KMS-11 (cell line): ENCODE data around the gene BTG3.

Experiments used
- H2AFZ ChIP-seq: fragments of 200-600 bp; sonication (generic); 2 replicates; pipeline ENCODE4 v1.6.1; 2016; ENCODE audit warnings: antibody characterized with exemption, mixed run types, low read depth
- H3K27ac ChIP-seq: fragments of 200-600 bp; sonication (generic); 2 replicates; pipeline ENCODE4 v1.6.1; 2016; ENCODE audit warnings: mild to moderate bottlenecking, mixed run types
- H3K27me3 ChIP-seq: fragments of 200-600 bp; sonication (generic); 2 replicates; pipeline ENCODE4 v1.6.1; 2017; ENCODE audit warnings: mild to moderate bottlenecking, low read depth, mixed run types, moderate library complexity; ENCODE audit not compliant: insufficient read depth
- H3K36me3 ChIP-seq: fragments of 200-600 bp; sonication (generic); 2 replicates; pipeline ENCODE4 v1.6.1; 2017; ENCODE audit warnings: mild to moderate bottlenecking, mixed run types; ENCODE audit not compliant: insufficient read depth
- H3K4me1 ChIP-seq: fragments of 200-600 bp; sonication (generic); 2 replicates; pipeline ENCODE4 v1.6.1; 2016; ENCODE audit warnings: mild to moderate bottlenecking, low read depth, mixed run types; ENCODE audit not compliant: poor library complexity, severe bottlenecking
- H3K4me2 ChIP-seq: fragments of 200-600 bp; sonication (generic); 2 replicates; pipeline ENCODE4 v1.7.0; 2016; ENCODE audit warnings: mild to moderate bottlenecking, mixed run types
- H3K4me3 ChIP-seq: fragments of 200-600 bp; sonication (generic); IDR thresholded peaks from 2 replicates; pipeline ENCODE4 v1.6.1; 2017; ENCODE audit warnings: low read depth, low read length, mixed read lengths; ENCODE audit not compliant: insufficient read depth
- H3K79me2 ChIP-seq: fragments of 200-600 bp; sonication (generic); 2 replicates; pipeline ENCODE4 v1.6.1; 2016; ENCODE audit warnings: low read depth, mixed run types; ENCODE audit not compliant: insufficient read depth
- H3K9ac ChIP-seq: fragments of 200-600 bp; sonication (generic); 2 replicates; pipeline ENCODE4 v1.6.1; 2016; ENCODE audit warnings: mild to moderate bottlenecking, mixed run types
- H4K20me1 ChIP-seq: fragments of 200-600 bp; sonication (generic); 2 replicates; pipeline ENCODE4 v1.6.1; 2016; ENCODE audit warnings: mild to moderate bottlenecking, mixed run types; ENCODE audit not compliant: insufficient read depth
- TF ChIP-seq, protein P1 (sequence below): fragments of 200-600 bp; sonication (generic); conservative IDR thresholded peaks from 2 replicates; pipeline ENCODE4 v1.6.1; 2017; ENCODE audit warnings: low read depth, mild to moderate bottlenecking, antibody characterized with exemption, low read length, moderate library complexity, mixed read lengths

Gene BTG3

GRCh38 chr21:17609681-17610080, 3.0 kb downstream of the BTG3 start:
- Histone ChIP-seq H3K27me3 (no peaks in the 10 kb centered on the region), H3K27ac (no peak overlapping the region), H3K4me3 (no peak overlapping the region), H3K79me2 (peaks cover 69% of the 10 kb centered on the region), H3K36me3 (peaks cover 3% of the 10 kb centered on the region; the same call in 1 of the 2 replicates), H3K4me2 (peak overlapping the region; percentile 96; the same call in 1 of the 2 replicates), H3K9ac (no peak overlapping the region), H4K20me1 (peaks cover 17% of the 10 kb centered on the region; the same call in 1 of the 2 replicates), H2AFZ (no peak overlapping the region), H3K4me1 (peaks cover 30% of the 10 kb centered on the region)
- TF ChIP-seq, protein P1, sequence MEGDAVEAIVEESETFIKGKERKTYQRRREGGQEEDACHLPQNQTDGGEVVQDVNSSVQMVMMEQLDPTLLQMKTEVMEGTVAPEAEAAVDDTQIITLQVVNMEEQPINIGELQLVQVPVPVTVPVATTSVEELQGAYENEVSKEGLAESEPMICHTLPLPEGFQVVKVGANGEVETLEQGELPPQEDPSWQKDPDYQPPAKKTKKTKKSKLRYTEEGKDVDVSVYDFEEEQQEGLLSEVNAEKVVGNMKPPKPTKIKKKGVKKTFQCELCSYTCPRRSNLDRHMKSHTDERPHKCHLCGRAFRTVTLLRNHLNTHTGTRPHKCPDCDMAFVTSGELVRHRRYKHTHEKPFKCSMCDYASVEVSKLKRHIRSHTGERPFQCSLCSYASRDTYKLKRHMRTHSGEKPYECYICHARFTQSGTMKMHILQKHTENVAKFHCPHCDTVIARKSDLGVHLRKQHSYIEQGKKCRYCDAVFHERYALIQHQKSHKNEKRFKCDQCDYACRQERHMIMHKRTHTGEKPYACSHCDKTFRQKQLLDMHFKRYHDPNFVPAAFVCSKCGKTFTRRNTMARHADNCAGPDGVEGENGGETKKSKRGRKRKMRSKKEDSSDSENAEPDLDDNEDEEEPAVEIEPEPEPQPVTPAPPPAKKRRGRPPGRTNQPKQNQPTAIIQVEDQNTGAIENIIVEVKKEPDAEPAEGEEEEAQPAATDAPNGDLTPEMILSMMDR = no peak

- Histone ChIP-seq H3K36me3 (peaks cover 13% of the 10 kb centered on the region; the same call in 1 of the 2 replicates), H3K4me1 (peaks cover 50% of the 10 kb centered on the region), H3K79me2 (peaks cover 86% of the 10 kb centered on the region), H2AFZ (no peak overlapping the region), H3K4me2 (no peak overlapping the region), H3K9ac (no peak overlapping the region), H4K20me1 (peaks cover 17% of the 10 kb centered on the region; the same call in 1 of the 2 replicates), H3K27ac (no peak overlapping the region), H3K27me3 (no peaks in the 10 kb centered on the region), H3K4me3 (no peak overlapping the region)
- TF ChIP-seq, protein P1 = no peak
Observed at GRCh38 chr21:17607684-17608083, 5.0 kb downstream of the BTG3 start.

DNA sequence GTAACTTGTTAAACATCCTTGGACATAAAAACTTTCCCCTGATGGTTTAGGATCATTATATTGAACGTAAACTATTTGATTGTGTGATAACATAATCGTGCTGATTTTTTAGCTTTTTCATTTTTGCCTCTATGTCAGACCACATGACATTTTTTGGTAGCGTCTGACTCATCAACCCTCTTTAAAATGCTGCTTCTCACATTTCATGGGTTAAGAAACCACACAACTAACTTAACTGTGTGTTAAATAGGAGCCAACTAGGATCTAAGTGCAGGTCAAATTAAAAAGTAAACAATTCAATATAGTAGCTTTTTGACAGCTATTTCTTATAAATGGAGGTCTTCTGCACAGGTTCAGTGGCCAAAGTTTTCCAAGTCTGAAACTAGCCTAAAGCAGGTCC, 9.8 kb downstream of the BTG3 start:
- H4K20me1 ChIP-seq = no peaks in the 10 kb centered on the region
- H3K36me3 ChIP-seq = peaks cover 17% of the 10 kb centered on the region; the same call in 1 of the 2 replicates
- H3K4me1 ChIP-seq = peaks cover 30% of the 10 kb centered on the region
- peaks cover 54% of the 10 kb centered on the region for H3K79me2 ChIP-seq
- H2AFZ ChIP-seq = no peak overlapping the region
- H3K4me2 ChIP-seq = no peak overlapping the region
- no peaks in the 10 kb centered on the region for H3K27me3 ChIP-seq
- H3K27ac ChIP-seq = no peak overlapping the region
- TF ChIP-seq, protein P1 = no peak
- H3K4me3 ChIP-seq = no peak overlapping the region
- H3K9ac ChIP-seq = no peak overlapping the region

- H3K79me2 ChIP-seq = peaks cover 19% of the 10 kb centered on the region
- peaks cover 25% of the 10 kb centered on the region for H3K36me3 ChIP-seq
Observed at GRCh38 chr21:17598437-17598836, 14.3 kb downstream of the BTG3 start.

More at GRCh38 chr21:17598437-17598836, 14.3 kb downstream of the BTG3 start:
- H3K4me1 ChIP-seq = peaks cover 7% of the 10 kb centered on the region
- H3K27ac ChIP-seq = no peak overlapping the region
- no peak overlapping the region for H3K9ac ChIP-seq
- no peak overlapping the region for H3K4me3 ChIP-seq
- no peak overlapping the region for H3K4me2 ChIP-seq
- H4K20me1 ChIP-seq = 0 out of 2 replicates have a peak, but pooled peaks cover 3% of the 10 kb centered on the region
- TF ChIP-seq, protein P1 = no peak
- H2AFZ ChIP-seq = no peak overlapping the region
- H3K27me3 ChIP-seq = no peaks in the 10 kb centered on the region
